IMR-90 (cell line): ENCODE measurements around the gene HSD17B8. TPM values are rescaled to one million over a fixed set of nuclear protein-coding genes. Genes with fewer than 3 reads are reported as not detected.

Source experiments
- ATAC-seq: fragments of 200-7000 bp; cut with Tn5 transposase; 2 replicates; pipeline ENCODE4 v1.9.1; 2020; ENCODE audit warnings: low read depth, mild to moderate bottlenecking, moderate library complexity
- BruUV-seq: library from RNA; stranded (reverse); fragments of 400-500 nt; replicated peaks from 2 replicates; lab custom pipeline; 2021; lab: Mats Ljungman, UMichigan
- CTCF ChIA-PET: fragments of 300-600 bp; formaldehyde crosslinking; extraction: SDS; loops from one replicate; lab custom pipeline; 2021; ENCODE audit warnings: antibody characterized with exemption; lab: Yijun Ruan, JAX
- POLR2A ChIA-PET: fragments of 300-600 bp; sonication (Branson Sonifier 250); formaldehyde crosslinking; loops from one replicate; lab custom pipeline; 2022; ENCODE audit warnings: antibody characterized with exemption; ENCODE audit not compliant: unreplicated experiment; lab: Charles Lee
- DNase-seq: peaks from one replicate; pipeline ENCODE4 v3.0.0; 2013
- H2AFZ ChIP-seq: replicated peaks from 2 replicates; pipeline ENCODE3; 2013; ENCODE audit warnings: low read length, mild to moderate bottlenecking; ENCODE audit not compliant: poor library complexity
- H2AK5ac ChIP-seq: 2 replicates; pipeline ENCODE4 v1.6.1; 2013; ENCODE audit warnings: low read depth, low read length, inconsistent platforms
- H2AK9ac ChIP-seq: replicated peaks from 2 replicates; pipeline ENCODE3; 2013; ENCODE audit warnings: mild to moderate bottlenecking, low read depth, low read length, moderate library complexity; ENCODE audit not compliant: poor library complexity
- H2BK120ac ChIP-seq: 2 replicates; pipeline ENCODE4 v1.6.1; 2013; ENCODE audit warnings: low read depth, low read length, inconsistent platforms
- H2BK15ac ChIP-seq: 3 replicates; pipeline ENCODE4 v1.6.1; 2013; ENCODE audit warnings: low read depth, low read length, inconsistent platforms
- H2BK20ac ChIP-seq: 2 replicates; pipeline ENCODE4 v1.6.1; 2013; ENCODE audit warnings: low read depth, mild to moderate bottlenecking, inconsistent platforms, low read length, moderate library complexity
- H2BK5ac ChIP-seq: 2 replicates; pipeline ENCODE4 v1.6.1; 2013; ENCODE audit warnings: mild to moderate bottlenecking, low read depth, low read length, inconsistent platforms; ENCODE audit not compliant: poor library complexity, severe bottlenecking
- H3K14ac ChIP-seq: replicated peaks from 2 replicates; pipeline ENCODE4 v1.6.1; 2013; ENCODE audit warnings: low read depth, low read length, inconsistent platforms
- H3K18ac ChIP-seq: 2 replicates; pipeline ENCODE4 v1.6.1; 2013; ENCODE audit warnings: low read depth, low read length, control low read depth
- H3K23ac ChIP-seq: 2 replicates; pipeline ENCODE4 v1.6.1; 2013; ENCODE audit warnings: low read depth, low read length, inconsistent platforms
- H3K27ac ChIP-seq: 2 replicates; pipeline ENCODE4 v1.5.1; 2013; ENCODE audit warnings: mild to moderate bottlenecking, control low read depth, low read length; ENCODE audit not compliant: insufficient read depth
- H3K27me3 ChIP-seq: 2 replicates; pipeline ENCODE4 v1.6.1; 2013; ENCODE audit warnings: low read length; ENCODE audit not compliant: control insufficient read depth, insufficient read depth
- H3K36me3 ChIP-seq: 2 replicates; pipeline ENCODE4 v1.6.1; 2013; ENCODE audit warnings: low read length, mixed read lengths; ENCODE audit not compliant: control insufficient read depth, insufficient read depth
- H3K4ac ChIP-seq: 2 replicates; pipeline ENCODE4 v1.6.1; 2013; ENCODE audit warnings: low read depth, low read length, inconsistent platforms
- H3K4me1 ChIP-seq: 2 replicates; pipeline ENCODE4 v1.6.1; 2013; ENCODE audit warnings: low read length, mixed read lengths; ENCODE audit not compliant: control insufficient read depth, insufficient read depth
- H3K4me2 ChIP-seq: 2 replicates; pipeline ENCODE4 v1.6.1; 2013; ENCODE audit warnings: low read depth, mild to moderate bottlenecking, control low read depth, low read length, moderate library complexity
- H3K4me3 ChIP-seq: 2 replicates; pipeline ENCODE4 v1.5.1; 2013; ENCODE audit warnings: low read depth, mild to moderate bottlenecking, control low read depth, low read length, moderate library complexity; ENCODE audit not compliant: insufficient read depth
- H3K56ac ChIP-seq: 2 replicates; pipeline ENCODE4 v1.6.1; 2013; ENCODE audit warnings: low read length, inconsistent platforms; ENCODE audit not compliant: insufficient read depth; ENCODE audit errors: extremely low read depth
- H3K79me1 ChIP-seq, 2 experiments: 2 replicates each; pipeline ENCODE4 v1.6.1; 2013; ENCODE audit warnings: low read length in 2 of 2, inconsistent platforms in 1 of 2, low read depth in 1 of 2
- H3K9ac ChIP-seq: 2 replicates; pipeline ENCODE4 v1.6.1; 2013; ENCODE audit warnings: low read depth, low read length, control low read depth
- H3K9me1 ChIP-seq: 2 replicates; pipeline ENCODE4 v1.6.1; 2013; ENCODE audit warnings: low read length, inconsistent platforms; ENCODE audit not compliant: insufficient read depth
- H3K9me3 ChIP-seq: 2 replicates; pipeline ENCODE4 v1.6.1; 2013; ENCODE audit warnings: low read length; ENCODE audit not compliant: control insufficient read depth, insufficient read depth
- H4K20me1 ChIP-seq: 2 replicates; pipeline ENCODE4 v1.6.1; 2013; ENCODE audit warnings: low read length, inconsistent platforms; ENCODE audit not compliant: insufficient read depth
- H4K5ac ChIP-seq: 2 replicates; pipeline ENCODE4 v1.6.1; 2013; ENCODE audit warnings: mild to moderate bottlenecking, low read depth, low read length, control low read depth
- H4K8ac ChIP-seq, 2 experiments: 2 replicates each; pipeline ENCODE4 v1.6.1; 2013; ENCODE audit warnings: low read depth in 2 of 2, low read length in 2 of 2, control low read depth in 1 of 2, inconsistent platforms in 1 of 2
- H4K91ac ChIP-seq: 2 replicates; pipeline ENCODE4 v1.6.1; 2013; ENCODE audit warnings: low read depth, low read length, inconsistent platforms; ENCODE audit not compliant: insufficient read depth
- BHLHE40 ChIP-seq: fragments of 150-350 bp; IDR thresholded peaks from 2 replicates; pipeline ENCODE4 v1.6.1; 2016; ENCODE audit warnings: mild to moderate bottlenecking, low read depth, low read length
- CEBPB ChIP-seq: IDR thresholded peaks from 2 replicates; pipeline ENCODE4 v1.6.1; 2012; ENCODE audit warnings: low read depth, low read length, improper control_type of control experiment
- CHD1 ChIP-seq: IDR thresholded peaks from 2 replicates; pipeline ENCODE4 v1.6.1; 2012; ENCODE audit warnings: low read depth, low read length, improper control_type of control experiment
- FOS ChIP-seq: fragments of 150-350 bp; IDR thresholded peaks from 2 replicates; pipeline ENCODE4 v1.6.1; 2016; ENCODE audit warnings: low read depth, low read length
- MAFK ChIP-seq: IDR thresholded peaks from 2 replicates; pipeline ENCODE4 v1.6.1; 2012; ENCODE audit warnings: low read depth, low read length, improper control_type of control experiment
- MAZ ChIP-seq: IDR thresholded peaks from 2 replicates; pipeline ENCODE4 v1.6.1; 2012; ENCODE audit warnings: low read depth, mild to moderate bottlenecking, low read length, improper control_type of control experiment, moderate library complexity, borderline replicate concordance
- MXI1 ChIP-seq: IDR thresholded peaks from 2 replicates; pipeline ENCODE4 v1.6.1; 2012; ENCODE audit warnings: low read depth, mild to moderate bottlenecking, low read length, moderate library complexity, borderline replicate concordance
- NFE2L2 ChIP-seq: fragments of 150-350 bp; IDR thresholded peaks from 2 replicates; pipeline ENCODE4 v1.6.1; 2016; ENCODE audit warnings: low read depth, mild to moderate bottlenecking, low read length
- POLR2A ChIP-seq: IDR thresholded peaks from 2 replicates; pipeline ENCODE4 v1.6.1; 2012; ENCODE audit warnings: mild to moderate bottlenecking, low read depth, low read length
- RAD21 ChIP-seq: IDR thresholded peaks from 2 replicates; pipeline ENCODE4 v1.6.1; 2012; ENCODE audit warnings: low read length, improper control_type of control experiment
- RCOR1 ChIP-seq: IDR thresholded peaks from 2 replicates; pipeline ENCODE4 v1.6.1; 2012; ENCODE audit warnings: mild to moderate bottlenecking, low read length, improper control_type of control experiment; ENCODE audit not compliant: insufficient replicate concordance
- SMC3 ChIP-seq: fragments of 150-350 bp; IDR thresholded peaks from 2 replicates; pipeline ENCODE4 v1.6.1; 2016; ENCODE audit warnings: low read depth, mild to moderate bottlenecking, antibody characterized with exemption, low read length, moderate library complexity
- whole genome bisulfite sequencing, 2 experiments: methylation state at CpG; one replicate each; pipeline versions ENCODE4 v1.1.5 to v1.1.7; 2013; ENCODE audit warnings: missing lambda C conversion rate in 2 of 2; ENCODE audit not compliant: insufficient read length in 1 of 2; ENCODE audit errors: extremely low coverage in 2 of 2; 5-methylcytosine and 5-hydroxymethylcytosine counted together
- dilution Hi-C: fragments of 300-500 bp; cut with HindIII; formaldehyde crosslinking; loops from one replicate; pipeline ENCODE4 v1.14.3; 2018; ENCODE audit warnings: low sequenced_read_pairs; ENCODE audit not compliant: unreplicated experiment
- in situ Hi-C: fragments of 300-500 bp; cut with MboI; formaldehyde crosslinking; loops from 3 replicates; pipeline ENCODE4 v1.14.3; 2019; ENCODE audit warnings: low sequenced_read_pairs, inconsistent platforms, mixed read lengths
- intact Hi-C: fragments of 100-400 bp; cut with micrococcal nuclease; formaldehyde crosslinking; loops from 2 replicates; pipeline ENCODE4 v1.10.0; 2022
- polyA plus RNA-seq, 3 experiments: library from polyadenylated mRNA; depleted of rRNA; stranded (reverse); fragments of >200 nt; gene quantifications; 2 replicates each; pipeline ENCODE4 v1.2.3, GENCODE V29; 2012; ENCODE audit warnings: low replicate concordance in 1 of 3
- total RNA-seq: library from RNA; depleted of rRNA; stranded (reverse); fragments of >200 nt; gene quantifications from 2 replicates; pipeline ENCODE4 v1.2.3, GENCODE V29; 2012
- TF ChIP-seq, protein P1 (sequence below): fragments of 150-350 bp; IDR thresholded peaks from 2 replicates; pipeline ENCODE4 v1.6.1; 2017; ENCODE audit warnings: mild to moderate bottlenecking, antibody characterized with exemption, low read length, low read depth
- TF ChIP-seq, protein P2 (sequence below): fragments of 150-350 bp; IDR thresholded peaks from 2 replicates; pipeline ENCODE4 v1.6.1; 2016; ENCODE audit warnings: low read depth, mild to moderate bottlenecking, low read length, moderate library complexity, borderline replicate concordance

The HSD17B8 gene
- total and polyA plus RNA-seq, 2 of the 4 experiments (the other 2 are of a cell fraction), result 1.6 to 4.3 TPM

DNA sequence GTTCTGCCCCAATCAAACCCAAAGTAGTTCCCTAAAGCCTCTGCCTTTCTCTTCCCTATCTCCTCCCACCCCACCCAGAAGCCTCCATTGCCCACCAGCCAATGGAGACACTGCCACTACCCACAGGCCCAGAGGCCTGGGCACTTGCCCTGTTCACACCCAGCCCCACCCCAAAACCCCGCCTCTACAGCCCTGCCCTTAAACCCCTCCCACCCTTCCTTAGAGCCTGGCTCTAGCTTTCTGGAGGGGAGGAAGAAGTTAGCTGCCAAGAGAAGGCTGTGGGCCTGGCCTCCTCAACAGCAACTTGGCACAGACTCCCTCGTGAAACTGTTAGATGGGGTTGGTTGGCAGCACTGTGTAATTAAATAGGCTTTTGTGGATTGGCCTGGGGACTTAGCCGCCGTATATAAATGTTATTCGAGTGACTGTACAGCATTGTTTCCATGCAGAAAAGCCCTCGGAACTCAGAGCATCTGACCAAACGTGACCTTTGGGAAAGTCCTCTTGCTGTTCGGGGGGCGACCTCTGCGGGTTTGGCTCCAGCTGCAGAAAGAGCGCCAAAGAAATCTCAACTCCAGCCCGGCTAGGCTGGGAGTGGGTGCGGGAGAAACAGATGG lies 43.6 kb upstream of the HSD17B8 start:
- Histone ChIP-seq H3K56ac (no peak overlapping the region), H4K20me1 (no peaks in the 10 kb centered on the region), H2BK5ac (no peak overlapping the region), H2AFZ (peak overlapping the region; percentile 97), H2BK15ac (no peak overlapping the region), H4K91ac (no peak overlapping the region), H3K27me3 (peaks cover 7% of the 10 kb centered on the region), H2BK20ac (no peak overlapping the region), H3K4me3 (no peak overlapping the region), H3K9me3 (no peaks in the 10 kb centered on the region), H3K27ac (peak overlapping the region; percentile 21; the same call in 1 of the 2 replicates), H3K4ac (0 out of 2 replicates have a peak overlapping the region, but pooled peaks have one; percentile 38), H3K4me1 (peaks cover 9% of the 10 kb centered on the region), H3K9me1 (peaks cover 5% of the 10 kb centered on the region; the same call in 1 of the 2 replicates), H3K4me2 (peak overlapping the region; percentile 31; the same call in 1 of the 2 replicates), H4K5ac (no peak overlapping the region), H2BK120ac (no peak overlapping the region), H3K36me3 (no peaks in the 10 kb centered on the region), H2AK5ac (no peak overlapping the region), H3K23ac (0 out of 2 replicates have a peak overlapping the region, but pooled peaks have one; percentile 38), H4K8ac (peak overlapping the region in 1 of 2 experiments; percentile 26; a peak in 1 of 4 replicates), H2AK9ac (peak overlapping the region; percentile 44), H3K79me1 (no peaks in the 10 kb centered on the region), H3K9ac (no peak overlapping the region), H3K18ac (no peak overlapping the region), H3K14ac (no peak overlapping the region)
- in situ Hi-C loops, result loop anchor here (5.0 to 10.0 kb wide), 2 partner anchors 86 to 146 kb away; no protein-coding TSS in a partner anchor
- dilution Hi-C loops, result no loop called here
- 20% methylated on average over 1 of the region's 13 CpGs; no CpG with 5 or more reads in 1 of the 2 experiments for WGBS, 2 experiments
- DNase-seq, result peak; percentile 84
- ATAC-seq, result peak; percentile 73
- intact Hi-C loops, result loop anchor here (1.0 kb wide), 1 partner anchor 87 kb away; no protein-coding TSS in a partner anchor
- CTCF ChIA-PET, result interaction anchor here (0.5 to 1.4 kb wide), 4 partner anchors 8 to 87 kb away, joined by 3 to 4 read pairs (median 3); no protein-coding TSS in a partner anchor
- POLR2A ChIA-PET, result no interaction called here
- no TSS peak for BruUV-seq
- no peak for TF ChIP-seq NFE2L2
- TF ChIP-seq MAFK, result no peak
- no peak for TF ChIP-seq SMC3
- TF ChIP-seq POLR2A, result no peak
- TF ChIP-seq, protein P1, sequence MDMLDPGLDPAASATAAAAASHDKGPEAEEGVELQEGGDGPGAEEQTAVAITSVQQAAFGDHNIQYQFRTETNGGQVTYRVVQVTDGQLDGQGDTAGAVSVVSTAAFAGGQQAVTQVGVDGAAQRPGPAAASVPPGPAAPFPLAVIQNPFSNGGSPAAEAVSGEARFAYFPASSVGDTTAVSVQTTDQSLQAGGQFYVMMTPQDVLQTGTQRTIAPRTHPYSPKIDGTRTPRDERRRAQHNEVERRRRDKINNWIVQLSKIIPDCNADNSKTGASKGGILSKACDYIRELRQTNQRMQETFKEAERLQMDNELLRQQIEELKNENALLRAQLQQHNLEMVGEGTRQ, result no peak
- TF ChIP-seq RCOR1, result no peak
- peak; percentile 43; the same call in 1 of the 2 replicates for TF ChIP-seq BHLHE40
- TF ChIP-seq, protein P2, sequence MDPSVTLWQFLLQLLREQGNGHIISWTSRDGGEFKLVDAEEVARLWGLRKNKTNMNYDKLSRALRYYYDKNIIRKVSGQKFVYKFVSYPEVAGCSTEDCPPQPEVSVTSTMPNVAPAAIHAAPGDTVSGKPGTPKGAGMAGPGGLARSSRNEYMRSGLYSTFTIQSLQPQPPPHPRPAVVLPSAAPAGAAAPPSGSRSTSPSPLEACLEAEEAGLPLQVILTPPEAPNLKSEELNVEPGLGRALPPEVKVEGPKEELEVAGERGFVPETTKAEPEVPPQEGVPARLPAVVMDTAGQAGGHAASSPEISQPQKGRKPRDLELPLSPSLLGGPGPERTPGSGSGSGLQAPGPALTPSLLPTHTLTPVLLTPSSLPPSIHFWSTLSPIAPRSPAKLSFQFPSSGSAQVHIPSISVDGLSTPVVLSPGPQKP, result no peak
- TF ChIP-seq CHD1, result no peak
- TF ChIP-seq MXI1, result no peak
- 0 out of 2 replicates have a peak, but pooled peaks have one; percentile 11 for TF ChIP-seq FOS
- TF ChIP-seq RAD21, result no peak
- no peak for TF ChIP-seq MAZ
- TF ChIP-seq CEBPB, result no peak
